HG03196 (cell line): Measurements from ENCODE around the gene ERCC2.
"Not testable (repeated sequence)": the region's sequence is repeated elsewhere in the genome, so short reads cannot be mapped to it uniquely, and the experiment has no call there.

Source experiments
- ATAC-seq: cut with Tn5 transposase; IDR thresholded peaks from one replicate; pipeline ENCODE4 v1.9.1; 2021; ENCODE audit not compliant: unreplicated experiment

ERCC2 gene

DNA sequence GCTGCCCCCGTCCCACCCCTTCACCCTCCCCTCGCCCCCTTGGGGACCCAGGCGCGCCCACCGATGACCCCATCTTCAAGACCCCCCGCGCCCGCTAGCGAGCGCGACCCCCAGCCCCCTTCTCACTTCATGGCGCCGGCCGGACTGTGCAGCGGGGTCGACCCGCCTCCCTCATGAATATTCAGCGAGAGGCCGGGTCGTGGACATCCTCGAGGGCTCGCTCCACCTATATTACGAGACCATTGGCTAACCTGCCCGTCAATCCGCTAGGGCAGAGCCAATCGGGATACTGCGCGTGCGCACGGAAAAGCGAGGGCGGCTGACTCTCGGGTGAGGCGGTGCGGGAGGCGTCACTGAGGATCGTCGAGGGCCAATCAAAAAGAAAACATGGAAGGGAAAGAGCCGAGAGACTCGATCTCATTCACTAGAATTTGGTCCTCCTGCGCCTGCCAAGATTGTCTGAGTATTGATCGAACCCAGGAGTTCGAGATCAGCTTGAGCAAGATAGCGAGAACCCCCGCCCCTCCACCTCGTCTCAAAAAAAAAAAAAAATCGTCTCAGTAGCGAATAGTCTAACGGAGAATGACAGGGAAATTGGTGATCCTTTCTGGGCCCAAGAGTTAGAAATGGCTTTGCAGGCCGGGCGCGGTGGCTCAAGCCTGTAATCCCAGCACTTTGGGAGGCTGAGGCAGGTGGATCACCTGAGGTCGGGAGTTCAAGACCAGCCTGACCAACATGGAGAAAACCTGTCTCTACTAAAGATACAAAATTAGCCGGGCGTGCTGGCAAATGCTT, at the start of gene ERCC2:
Gene ERCC2 (minus strand): TSS at position 164 of the 795 bp plus-strand sequence. CDS start 33 bp downstream, at position 131.
- peak; percentile 92 for ATAC-seq

DNA sequence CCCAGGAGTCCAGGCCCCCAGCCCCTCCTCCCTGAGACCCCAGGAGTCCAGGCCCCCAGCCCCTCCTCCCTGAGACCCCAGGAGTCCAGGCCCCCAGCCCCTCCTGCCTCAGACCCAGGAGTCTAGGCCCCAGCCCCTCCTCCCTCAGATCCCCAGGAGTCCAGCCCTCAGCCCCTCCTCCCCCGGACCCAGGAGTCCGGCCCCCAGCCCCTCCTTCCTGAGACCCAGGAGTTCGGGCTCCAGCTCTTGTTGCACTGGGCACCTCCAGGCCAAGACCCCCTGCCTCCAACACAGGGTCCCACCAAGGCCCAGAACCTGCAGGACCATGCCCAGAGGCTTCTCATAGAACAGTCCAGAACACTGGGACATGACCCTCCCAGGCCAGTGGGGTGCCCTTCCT, 49.5 kb upstream of the ERCC2 start:
- ATAC-seq, result no peak

DNA sequence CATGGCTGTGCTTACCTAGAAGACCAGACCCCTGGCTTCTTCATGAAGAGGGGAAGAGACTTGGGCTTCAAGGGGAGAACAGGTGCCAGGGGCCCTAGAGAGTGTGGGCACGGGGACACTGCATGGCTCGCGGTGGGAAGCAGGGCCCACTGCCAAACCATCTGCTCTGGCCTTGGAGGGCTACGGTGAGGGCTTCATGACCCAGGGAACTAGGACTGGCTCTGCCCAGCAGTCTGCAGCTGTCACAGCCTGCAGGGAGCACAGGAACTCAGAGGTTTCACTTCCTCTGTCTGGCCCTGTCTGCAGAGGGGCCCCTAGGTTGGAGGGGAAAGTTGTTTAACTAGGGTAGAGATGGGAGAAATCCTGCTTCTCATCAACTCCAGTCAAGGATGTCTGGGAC, 49.0 kb upstream of the ERCC2 start:
- peak; percentile 41 for ATAC-seq

DNA sequence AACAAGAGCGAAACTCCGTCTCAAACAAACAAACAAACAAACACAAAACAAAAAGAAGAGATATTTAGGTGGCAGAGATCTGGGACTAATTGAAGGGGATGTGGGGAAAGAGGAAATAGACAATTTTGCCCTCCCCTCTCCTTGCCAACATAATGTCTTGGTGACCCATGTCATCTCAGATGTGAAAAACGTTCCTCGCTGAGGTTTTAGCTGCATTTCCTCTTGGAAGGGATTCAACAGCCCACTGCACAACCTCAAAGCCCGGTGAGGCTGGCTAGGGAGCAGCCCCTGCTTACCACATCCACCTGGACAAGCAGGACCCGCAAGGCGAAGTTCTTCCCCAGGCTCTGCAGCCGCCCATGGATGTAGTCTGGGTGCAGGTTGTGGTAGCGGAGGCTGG, 48.4 kb upstream of the ERCC2 start:
- no peak for ATAC-seq

DNA sequence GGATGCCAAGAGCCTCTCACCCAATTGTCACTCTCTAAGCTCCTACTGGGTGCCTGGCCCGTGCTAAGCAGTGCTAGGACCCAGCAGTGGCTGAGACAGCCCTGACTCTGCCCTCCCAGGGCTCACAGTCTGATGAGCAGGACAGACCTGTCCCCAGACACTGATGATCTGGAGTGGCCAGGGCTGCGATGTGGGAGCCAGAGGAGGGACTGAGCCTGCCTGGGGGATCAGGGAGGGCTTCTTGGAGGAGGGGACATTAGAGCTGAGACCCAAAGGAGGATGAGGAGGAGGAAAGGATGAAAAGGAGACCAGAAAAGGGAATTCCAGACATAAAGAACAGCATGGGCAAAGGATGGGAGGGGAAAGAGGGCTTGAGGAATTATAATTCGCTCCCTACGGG, 46.8 kb upstream of the ERCC2 start:
- ATAC-seq, result no peak

DNA sequence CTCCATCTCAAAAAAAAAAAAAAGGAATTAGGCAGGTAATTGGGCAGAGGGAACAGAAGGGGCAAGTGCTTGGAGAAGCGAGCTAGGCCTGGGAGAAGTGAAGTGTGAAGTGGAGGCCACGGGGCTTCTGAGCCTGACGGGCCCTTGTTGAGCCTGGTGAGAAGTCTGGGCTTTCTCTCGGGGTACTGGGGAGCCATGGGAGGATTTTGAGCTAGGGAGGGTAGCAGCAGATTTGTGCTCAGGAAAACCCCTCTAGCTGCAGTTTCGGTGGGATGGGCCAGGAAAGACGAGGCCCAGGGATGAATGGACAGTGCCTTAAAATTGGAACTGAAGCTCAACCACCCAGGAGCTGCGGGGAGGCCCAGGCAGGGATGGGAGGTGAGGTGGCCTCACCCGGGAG, 44.1 kb upstream of the ERCC2 start:
- no peak for ATAC-seq

DNA sequence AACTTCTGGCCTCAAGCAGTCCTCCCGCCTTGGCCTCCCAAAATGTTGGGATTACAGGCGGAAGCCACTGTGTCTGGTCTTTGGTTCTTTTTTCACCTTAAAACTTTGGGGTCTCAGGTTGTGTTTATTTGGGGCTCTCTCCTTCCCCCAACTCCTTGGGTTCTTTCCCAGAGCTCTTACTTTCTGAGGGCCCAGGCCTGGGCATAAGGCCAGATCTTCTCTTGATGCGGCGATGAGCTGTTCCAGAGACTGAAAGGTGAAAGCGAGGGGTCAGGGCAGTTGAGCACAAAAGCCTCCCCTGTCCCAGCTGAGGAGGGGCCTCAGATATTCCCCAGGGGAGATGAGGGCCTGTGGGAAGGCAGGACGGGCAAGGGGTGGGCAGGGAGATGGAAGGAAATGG, 43.1 kb upstream of the ERCC2 start:
- no peak for ATAC-seq

DNA sequence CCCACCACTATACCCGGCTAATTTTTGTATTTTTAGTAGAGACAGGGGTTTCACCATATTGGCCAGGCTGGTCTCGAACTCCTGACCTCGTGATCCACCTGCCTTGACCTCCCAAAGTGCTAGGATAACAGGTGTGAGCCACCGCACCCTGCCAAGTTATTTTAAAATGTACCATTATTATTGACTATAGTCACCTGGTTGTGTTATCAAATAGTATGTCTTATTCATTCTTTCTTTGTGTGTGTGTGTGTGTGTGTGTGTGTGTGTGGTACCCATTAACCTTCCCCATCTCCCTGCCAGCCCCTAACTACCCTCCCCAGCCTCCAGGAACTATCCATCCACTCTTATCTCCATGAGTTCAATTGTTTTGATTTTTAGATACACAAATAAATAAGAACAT, 40.0 kb upstream of the ERCC2 start:
- ATAC-seq, result not testable (repeated sequence)

DNA sequence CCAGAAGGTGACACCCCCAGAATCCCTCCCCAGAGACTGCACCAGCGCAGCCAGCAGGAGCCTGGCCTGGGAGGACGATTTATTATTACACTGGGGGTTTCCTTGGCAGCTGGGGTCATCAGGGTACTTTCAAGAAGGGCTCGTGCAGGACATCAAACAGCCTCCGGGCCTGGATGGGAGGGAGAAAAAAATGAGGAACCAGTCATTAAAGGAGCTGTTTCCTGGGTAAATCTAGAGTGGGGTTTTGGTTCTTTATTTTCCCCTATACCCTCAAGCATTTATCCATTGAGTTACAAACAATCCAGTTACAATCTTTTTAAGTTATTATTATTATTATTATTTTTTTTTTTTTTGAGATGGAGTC, 39.2 kb upstream of the ERCC2 start:
- ATAC-seq, result no peak

DNA sequence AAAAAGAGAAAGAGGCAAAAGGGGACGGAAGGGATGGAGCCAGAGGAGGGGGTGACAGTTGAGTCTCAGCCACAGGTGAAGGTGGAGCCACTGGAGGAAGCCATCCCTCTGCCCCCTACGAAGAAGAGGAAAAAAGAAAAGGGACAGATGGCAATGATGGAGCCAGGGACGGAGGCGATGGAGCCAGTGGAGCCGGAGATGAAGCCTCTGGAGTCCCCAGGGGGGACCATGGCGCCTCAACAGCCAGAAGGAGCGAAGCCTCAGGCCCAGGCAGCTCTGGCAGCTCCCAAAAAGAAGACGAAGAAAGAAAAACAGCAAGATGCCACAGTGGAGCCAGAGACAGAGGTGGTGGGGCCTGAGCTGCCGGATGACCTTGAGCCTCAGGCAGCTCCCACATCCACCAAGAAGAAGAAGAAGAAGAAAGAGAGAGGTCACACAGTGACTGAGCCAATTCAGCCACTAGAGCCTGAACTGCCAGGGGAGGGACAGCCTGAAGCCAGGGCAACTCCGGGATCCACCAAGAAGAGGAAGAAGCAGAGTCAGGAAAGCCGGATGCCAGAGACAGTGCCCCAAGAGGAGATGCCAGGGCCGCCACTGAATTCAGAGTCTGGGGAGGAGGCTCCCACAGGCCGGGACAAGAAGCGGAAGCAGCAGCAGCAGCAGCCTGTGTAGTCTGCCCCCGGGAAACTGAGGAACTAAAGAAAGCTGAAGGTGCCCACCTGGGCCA, 38.6 kb upstream of the ERCC2 start:
- ATAC-seq, result no peak

DNA sequence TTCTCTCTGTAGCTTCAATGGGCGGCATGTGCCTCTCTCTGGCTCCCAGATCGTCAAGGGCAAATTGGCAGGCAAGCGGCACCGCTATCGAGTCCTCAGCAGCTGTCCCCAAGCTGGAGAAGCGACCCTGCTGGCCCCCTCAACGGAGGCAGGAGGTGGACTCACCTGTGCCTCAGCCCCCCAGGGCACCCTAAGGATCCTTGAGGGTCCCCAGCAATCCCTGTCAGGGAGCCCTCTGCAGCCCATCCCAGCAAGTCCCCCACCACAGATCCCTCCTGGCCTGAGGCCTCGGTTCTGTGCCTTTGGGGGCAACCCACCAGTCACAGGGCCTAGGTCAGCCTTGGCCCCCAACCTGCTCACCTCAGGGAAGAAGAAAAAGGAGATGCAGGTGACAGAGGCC, 37.7 kb upstream of the ERCC2 start:
- ATAC-seq, result no peak

DNA sequence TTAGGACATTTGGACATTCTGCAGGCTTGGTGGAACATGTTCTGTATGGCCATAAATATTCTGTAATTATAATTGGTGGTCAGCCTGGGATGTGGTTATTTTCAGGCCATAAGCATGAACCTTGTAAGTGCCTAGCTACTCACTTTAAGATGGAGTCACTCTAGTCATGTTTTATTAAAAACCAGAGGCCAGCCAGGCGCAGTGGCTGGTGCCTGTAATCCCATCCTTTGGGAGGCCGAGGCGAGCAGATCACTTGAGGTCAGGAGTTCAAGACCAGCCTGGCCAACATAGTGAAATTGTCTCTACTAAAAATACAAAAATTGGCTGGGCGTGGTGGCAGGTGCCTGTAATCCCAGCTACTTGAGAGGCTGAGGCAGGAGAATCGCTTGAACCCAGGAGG, 37.2 kb upstream of the ERCC2 start:
- ATAC-seq, result not testable (repeated sequence)

DNA sequence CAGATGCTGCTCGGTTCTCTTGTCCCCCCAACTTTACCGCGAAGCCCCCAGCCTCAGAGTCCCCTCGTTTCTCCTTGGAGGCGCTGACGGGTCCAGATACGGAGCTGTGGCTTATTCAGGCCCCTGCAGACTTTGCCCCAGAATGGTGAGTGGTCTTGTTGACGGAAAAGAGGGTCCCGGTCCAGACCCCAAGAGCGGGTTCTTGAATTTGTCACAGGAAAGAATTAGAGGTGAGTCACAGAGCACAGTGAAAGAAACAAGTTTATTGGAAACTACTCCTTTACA, 36.7 kb upstream of the ERCC2 start:
- no peak for ATAC-seq

DNA sequence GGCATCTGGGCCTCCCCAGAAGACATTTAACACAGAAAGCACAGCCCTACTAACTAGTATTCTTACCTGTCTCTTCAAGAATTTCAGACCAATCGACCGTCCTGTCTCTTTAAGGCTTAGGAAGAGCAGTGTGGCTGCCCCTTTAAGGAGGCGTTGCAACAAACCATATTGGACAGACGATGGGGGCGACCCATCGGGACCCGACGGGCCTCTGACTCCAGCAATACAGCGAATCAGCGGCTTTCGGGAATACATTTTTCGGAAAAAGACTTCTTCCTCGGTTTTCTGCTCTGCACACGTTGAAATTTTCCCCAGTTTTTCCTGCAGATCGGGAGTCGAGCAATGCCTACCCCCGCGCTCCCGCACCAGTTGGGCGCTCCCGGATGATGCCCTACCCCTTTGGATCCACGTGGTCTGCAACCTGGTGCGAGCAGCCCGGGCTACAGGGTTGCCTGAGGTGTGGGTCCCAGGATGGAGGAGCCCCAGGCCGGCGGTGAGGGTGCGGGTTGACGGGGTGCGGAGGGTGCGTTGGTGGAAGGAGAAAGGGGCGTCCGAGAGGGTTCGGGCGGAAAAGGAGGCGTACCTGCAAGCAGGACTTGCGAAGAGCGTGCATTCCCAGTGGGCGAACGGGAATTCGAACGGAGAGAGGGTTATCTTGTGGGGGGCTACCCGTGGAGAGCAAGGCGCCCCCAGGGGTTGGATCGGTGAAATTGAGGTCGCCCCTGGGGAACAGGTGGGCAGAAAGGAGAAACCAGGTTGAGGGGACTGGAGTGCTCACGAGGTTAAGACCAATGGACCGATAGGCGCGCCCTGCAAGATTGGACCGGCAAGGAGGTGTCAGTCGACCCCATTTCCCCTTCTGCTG, 36.1 kb upstream of the ERCC2 start, which contains the start of gene POLR1G:
Gene POLR1G (plus strand): TSS at position 419 of the 865 bp plus-strand sequence. CDS start 53 bp downstream, at position 472.
- peak; percentile 66 for ATAC-seq

DNA sequence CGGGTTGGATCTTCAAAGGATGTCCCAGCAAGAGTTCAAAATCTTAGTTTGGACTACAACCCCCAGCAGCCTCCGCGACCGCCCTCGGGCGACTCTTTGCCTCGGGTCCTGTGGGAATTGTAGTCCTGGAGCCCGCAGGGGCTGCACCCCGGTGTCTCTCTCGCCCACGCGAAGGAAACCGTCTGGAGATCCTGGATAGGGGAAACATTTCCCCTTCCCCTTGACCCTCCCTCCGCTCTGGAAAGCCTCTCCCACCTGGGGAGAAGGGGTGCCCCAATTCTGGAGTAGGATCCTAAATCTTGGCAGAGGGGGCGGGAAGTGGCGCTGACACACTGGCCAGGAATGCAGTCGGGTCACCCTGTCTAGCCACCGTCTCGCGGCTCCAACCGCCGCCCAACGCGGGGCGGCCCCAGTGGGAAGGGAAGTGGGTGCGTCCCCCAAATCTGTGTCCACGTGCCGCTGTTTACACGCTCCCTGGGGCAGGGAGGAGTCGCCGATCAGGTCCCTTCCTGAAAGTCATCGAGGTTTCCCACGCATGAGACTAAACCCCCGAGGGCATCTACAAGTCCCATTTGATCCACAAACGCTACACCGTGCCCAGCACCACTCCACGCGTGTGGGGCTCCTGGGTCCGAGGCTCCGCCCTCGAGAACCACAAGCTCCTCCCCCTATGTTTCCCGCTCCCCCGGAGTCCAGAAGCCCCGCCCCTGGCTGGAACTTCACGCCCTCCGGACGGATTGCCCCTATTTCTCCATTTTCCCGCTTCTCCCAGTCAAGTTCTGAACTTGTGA, 35.3 kb upstream of the ERCC2 start:
- peak; percentile 44 for ATAC-seq

DNA sequence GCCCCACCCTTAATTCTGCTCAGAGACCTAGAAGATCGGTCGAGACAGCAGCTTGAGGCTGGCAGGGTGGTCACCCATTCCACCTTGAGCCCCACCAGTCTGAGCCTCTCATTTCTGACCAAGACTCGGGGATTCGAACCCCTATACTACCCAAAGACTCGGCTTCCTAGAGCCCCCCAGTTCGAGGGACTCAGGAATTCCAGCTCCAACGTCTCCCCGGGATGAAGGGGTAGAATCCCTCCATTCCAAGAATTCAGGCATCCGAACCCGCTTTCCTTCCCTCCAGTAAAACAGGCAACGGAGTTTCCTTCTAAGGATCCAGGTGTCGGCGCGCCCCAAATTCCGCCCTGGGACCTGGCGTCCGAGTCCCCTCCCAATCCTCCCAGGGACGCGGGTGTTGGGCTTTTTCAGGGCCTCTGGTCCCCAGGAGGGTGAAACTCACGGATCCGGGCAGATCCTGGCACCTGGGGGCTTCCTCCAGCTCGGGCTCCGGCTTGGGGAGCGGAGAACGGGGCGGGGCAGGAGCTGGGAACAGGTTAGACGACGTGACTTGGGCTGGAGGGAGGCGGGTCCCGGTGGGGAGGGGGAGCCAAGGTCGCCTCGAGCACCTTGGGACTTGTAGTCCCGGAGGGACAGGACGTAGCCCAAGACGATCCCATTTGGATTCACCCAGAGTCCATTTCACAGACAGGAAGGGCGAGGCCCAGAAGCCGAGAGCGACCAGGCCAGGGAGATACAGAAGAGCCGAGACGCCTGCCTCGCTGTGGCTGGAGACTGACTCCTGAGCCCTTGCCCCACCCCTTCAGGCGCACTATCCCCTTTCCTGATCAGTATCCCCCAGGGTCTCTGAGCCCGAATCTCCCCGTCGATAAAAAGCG, 34.4 kb upstream of the ERCC2 start, which contains the start of gene PPP1R13L:
Gene PPP1R13L (minus strand): TSS at position 513 of the 878 bp plus-strand sequence. CDS start 6,751 bp downstream, outside the sequence.
- ATAC-seq, result peak; percentile 24

DNA sequence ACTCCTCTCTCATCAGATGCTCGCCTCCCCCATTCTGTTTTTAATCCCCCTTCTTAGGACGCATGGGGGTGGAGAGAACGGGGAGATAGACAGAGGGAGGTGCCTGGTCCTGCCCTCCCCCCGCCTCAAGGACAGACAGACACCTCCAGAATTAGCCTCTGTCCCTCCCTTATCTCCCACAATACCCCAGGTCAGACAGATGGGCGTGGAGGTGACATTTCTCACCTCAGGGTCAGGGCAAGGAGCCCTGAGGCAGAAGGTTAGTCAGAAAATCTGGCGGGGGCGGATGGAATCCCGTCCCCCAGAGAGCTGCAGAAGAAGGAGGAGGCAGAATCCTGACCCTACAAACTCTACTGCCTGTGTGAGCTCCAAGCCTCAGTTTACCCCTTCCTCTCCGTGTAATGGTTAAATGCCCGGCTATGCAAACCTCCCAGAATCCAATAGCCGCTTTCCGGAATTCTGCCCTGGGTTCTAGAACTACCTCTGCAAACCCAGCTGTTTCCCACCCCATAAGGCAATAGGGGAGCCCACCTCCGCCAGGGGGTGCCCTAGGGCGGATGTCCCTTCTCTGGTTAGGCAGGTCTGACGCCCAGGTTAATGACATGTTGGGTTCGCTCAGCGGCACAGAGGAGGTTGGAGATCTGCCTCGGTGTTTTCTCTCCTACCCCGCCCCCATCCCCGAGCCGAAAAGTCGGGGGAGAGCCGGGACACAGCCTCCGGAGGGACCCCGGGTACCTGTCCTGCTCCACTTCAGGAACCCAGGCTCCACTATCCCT, 33.6 kb upstream of the ERCC2 start:
- no peak for ATAC-seq

DNA sequence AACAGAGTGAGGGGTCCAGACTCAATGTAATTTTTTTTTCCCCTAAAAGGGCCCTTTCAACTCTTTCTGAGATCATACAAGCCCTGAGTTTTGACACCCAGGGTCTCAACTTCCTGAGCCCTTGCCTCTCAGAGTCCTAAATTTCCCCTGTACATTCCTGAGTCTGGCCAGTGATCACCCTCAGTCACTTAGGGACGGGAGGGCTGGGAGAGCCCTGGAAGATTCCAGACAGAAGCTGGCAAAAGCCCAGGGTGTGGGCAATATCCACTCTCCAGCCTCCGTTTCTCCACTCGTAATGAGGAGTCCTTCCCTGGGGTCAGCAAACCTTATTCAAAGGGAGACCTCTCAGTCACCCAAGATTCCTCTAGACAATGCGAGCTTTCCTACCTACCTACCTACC, 32.9 kb upstream of the ERCC2 start:
- ATAC-seq, result no peak
